Epithelial cell of esophagus (primary cell): Measurements from ENCODE around the gene BORCS6.

Source experiments
- DNase-seq: peaks from one replicate; pipeline ENCODE4 v3.0.0; 2010; ENCODE audit warnings: low read depth
- H3K4me3 ChIP-seq: 2 replicates; pipeline ENCODE4 v1.5.1; 2011; ENCODE audit warnings: mild to moderate bottlenecking, low read length, control low read depth
- CTCF ChIP-seq: IDR thresholded peaks from 2 replicates; pipeline ENCODE4 v1.5.1; 2011; ENCODE audit warnings: low read depth, mild to moderate bottlenecking, low read length, control low read depth, inconsistent platforms; ENCODE audit not compliant: insufficient read depth; ENCODE audit errors: missing control alignments

Gene BORCS6

GRCh38 chr17:8138374-8138671 lies 51.7 kb downstream of the BORCS6 start:
- peak overlapping the region; percentile 39 for H3K4me3 ChIP-seq
- TF ChIP-seq CTCF, result no peak
- no peak for DNase-seq
